ENCODE results near the gene VSX2.
"Not testable (repeated sequence)": the region's sequence is repeated elsewhere in the genome, so short reads cannot be mapped to it uniquely, and the experiment has no call there.

The VSX2 gene

GRCh38 chr14:74260525-74261233, 21.4 kb downstream of the VSX2 start:
- no peak for DNase-seq

- DNase-seq = no peak
Measured at GRCh38 chr14:74261288-74261687, 22.0 kb downstream of the VSX2 start.

- no peak for DNase-seq
Measured at GRCh38 chr14:74262076-74262475, 22.8 kb downstream of the VSX2 start.

GRCh38 chr14:74263181-74263580, 23.9 kb downstream of the VSX2 start:
- no peak for DNase-seq

GRCh38 chr14:74263921-74264320, 24.7 kb downstream of the VSX2 start:
- no peak for DNase-seq

GRCh38 chr14:74265301-74265965, 26.2 kb downstream of the VSX2 start:
- no peak for DNase-seq

- DNase-seq = no peak
Measured at GRCh38 chr14:74267588-74267987, 28.3 kb downstream of the VSX2 start.

GRCh38 chr14:74270382-74271177, 31.3 kb downstream of the VSX2 start:
- not testable (repeated sequence) for DNase-seq

GRCh38 chr14:74271365-74271764, 32.1 kb downstream of the VSX2 start:
- no peak for DNase-seq

GRCh38 chr14:74275241-74275841, 36.1 kb downstream of the VSX2 start:
- no peak for DNase-seq

- no peak for DNase-seq
Measured at GRCh38 chr14:74278080-74278479, 38.8 kb downstream of the VSX2 start.

GRCh38 chr14:74281069-74281468, 41.8 kb downstream of the VSX2 start:
- DNase-seq = no peak

- DNase-seq = no peak
Measured at GRCh38 chr14:74286736-74287135, 47.5 kb downstream of the VSX2 start.

- no peak for DNase-seq
Measured at GRCh38 chr14:74289801-74290200, 50.6 kb downstream of the VSX2 start.

- no peak for DNase-seq
Measured at GRCh38 chr14:74290415-74290814, 51.2 kb downstream of the VSX2 start.

- no peak for DNase-seq
Measured at GRCh38 chr14:74292061-74292460, 52.8 kb downstream of the VSX2 start.

GRCh38 chr14:74293606-74294005, 54.4 kb downstream of the VSX2 start:
- DNase-seq = no peak

GRCh38 chr14:74296037-74296467, 56.8 kb downstream of the VSX2 start:
- DNase-seq = no peak

- no peak for DNase-seq
Measured at GRCh38 chr14:74297986-74298385, 58.7 kb downstream of the VSX2 start.

- DNase-seq = no peak
Measured at GRCh38 chr14:74299061-74299545, 59.9 kb downstream of the VSX2 start.

- no peak for DNase-seq
Measured at GRCh38 chr14:74301594-74302151, 62.4 kb downstream of the VSX2 start.

- DNase-seq = no peak
Measured at GRCh38 chr14:74302152-74302628, 62.9 kb downstream of the VSX2 start.
